Brain pericyte (primary cell): ENCODE data around the gene KCNQ1.

ENCODE experiments used
- DNase-seq: peaks from one replicate; pipeline ENCODE4 v3.0.0-alpha.2; 2012; ENCODE audit warnings: low read depth, low spot score

The KCNQ1 gene

DNA sequence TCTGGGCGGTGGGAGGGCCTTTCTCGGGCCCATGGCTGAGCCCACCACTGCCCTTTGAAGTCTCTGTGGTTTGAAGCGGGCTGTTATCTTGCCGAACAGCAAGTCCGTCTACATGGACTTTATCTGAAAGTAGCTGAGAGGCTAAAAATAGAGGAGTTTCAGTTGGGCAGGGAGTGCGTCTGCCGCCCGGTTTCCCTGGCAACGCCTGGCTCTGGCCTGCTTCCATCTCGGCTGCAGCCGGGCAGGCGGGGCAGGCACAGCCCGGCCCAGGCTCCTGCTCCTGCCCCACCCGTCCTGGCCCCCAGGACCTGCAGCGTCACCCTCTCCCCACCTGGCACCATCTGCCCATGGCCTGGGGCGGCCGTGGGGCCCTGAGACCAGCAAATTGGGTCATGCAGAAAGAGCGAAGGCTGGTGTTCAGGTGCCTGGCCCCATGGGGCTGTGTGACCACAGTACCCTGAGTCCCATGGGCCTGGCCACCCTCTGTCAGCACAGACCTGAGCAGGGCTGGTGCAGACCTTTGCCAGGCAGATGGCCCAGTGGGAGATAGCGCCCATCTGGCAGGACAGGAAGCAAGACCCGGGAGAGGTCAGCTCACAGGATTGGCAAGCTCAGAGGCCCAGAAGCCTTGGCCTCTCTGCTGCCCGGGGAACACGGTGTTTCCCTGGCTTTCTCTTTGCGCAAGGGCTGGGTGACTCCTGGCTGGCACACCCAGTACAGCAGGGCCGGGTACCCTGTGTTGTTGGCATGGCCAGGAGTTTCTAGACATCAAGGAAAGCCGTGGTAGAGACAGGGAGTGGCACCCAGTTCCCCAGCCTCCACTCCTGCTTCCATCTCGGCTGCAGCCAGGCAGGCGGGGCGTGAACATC, 334.1 kb downstream of the KCNQ1 start:
- no peak for DNase-seq

DNA sequence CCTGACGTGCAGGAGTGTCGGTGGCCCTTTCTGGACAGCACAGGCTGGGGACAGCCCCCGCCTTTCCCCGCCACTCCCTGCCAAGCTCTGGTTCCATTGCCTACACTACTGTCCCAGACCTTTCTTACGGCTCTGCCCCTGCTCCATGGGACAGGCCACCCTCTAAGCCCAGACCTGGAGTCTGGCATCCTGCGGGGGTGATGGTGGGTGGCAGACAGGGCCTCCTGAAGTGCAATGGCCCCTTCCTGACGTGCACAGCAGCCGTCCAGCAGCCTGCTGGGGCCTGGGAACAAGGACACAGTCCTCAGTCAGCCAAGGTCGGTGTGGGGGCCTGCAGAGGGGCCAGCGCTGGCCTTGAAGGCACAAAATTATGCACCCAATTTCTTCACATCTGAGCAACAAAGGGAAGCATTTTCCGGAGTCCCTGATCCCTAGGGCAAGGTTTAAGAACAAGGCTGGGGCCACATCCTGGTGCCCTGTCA, 334.7 kb downstream of the KCNQ1 start:
- no peak for DNase-seq

DNA sequence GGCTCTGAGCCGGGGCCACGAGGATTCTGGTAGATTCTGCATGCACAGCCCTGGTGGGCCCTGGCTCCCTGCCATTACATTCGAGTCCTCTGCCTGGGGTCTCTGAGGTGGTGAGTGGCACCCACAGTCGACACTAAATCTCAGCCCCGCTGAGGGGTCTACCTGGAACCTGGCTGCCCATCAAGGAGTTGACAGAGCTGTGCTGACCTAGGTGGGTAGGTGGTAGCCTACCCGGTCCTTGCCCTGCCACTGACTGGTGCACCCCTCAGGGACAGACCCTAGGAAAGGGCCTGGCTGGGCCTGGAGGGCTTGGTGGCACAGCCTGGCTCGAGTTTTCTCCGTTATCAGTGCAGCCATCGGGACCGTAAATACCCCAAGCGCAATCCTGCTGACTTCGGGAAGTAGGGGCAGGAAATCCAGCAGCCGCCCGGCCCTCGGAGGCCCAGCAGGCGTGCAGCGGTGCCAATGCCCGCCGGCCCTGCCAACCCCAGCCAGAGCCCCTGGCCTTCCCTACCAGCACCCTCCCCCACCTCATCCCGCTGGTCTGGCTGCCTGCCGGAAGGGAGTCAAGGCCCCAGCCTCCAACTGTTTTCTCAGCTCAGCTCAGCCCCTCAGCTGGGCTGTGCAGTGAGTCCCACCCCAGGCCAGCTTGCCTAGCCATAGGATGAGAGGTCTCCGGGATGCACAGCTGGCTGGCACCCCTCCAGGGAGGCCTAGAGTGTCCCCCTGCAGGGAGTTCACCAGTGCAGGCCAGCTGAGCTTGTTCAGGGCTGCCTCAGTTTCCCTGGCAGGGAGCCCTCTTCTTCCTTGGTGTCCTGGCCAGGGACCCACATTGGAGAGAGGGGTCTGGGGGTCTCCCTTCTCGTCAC, 335.4 kb downstream of the KCNQ1 start:
- no peak for DNase-seq

DNA sequence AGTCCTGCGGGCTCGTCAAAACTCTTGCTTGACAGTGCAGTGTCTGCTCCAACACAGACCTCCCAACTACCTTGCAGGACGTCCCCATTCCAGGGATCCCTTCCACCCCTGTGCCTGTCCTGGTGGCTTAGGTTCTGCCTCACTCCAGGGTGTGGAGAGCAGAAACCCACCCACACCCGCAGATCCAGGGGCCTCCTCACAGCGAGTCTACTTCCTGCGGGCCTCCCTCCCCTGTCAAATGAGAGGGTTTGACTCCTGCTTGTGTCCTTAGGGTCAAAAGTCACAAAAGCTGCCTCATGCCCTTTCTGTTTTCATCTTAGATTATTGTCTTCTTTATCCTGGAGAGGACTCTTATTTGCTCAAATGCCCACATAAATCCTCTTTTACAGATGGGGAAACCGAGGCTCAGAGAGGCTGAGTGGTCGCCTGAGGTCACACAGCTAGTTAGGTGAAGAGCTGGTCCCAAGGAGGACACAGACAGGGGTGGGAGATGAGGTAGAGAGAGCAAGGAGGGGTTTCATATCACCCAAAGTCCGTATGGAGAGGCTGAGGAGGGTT, 336.1 kb downstream of the KCNQ1 start:
- no peak for DNase-seq

DNA sequence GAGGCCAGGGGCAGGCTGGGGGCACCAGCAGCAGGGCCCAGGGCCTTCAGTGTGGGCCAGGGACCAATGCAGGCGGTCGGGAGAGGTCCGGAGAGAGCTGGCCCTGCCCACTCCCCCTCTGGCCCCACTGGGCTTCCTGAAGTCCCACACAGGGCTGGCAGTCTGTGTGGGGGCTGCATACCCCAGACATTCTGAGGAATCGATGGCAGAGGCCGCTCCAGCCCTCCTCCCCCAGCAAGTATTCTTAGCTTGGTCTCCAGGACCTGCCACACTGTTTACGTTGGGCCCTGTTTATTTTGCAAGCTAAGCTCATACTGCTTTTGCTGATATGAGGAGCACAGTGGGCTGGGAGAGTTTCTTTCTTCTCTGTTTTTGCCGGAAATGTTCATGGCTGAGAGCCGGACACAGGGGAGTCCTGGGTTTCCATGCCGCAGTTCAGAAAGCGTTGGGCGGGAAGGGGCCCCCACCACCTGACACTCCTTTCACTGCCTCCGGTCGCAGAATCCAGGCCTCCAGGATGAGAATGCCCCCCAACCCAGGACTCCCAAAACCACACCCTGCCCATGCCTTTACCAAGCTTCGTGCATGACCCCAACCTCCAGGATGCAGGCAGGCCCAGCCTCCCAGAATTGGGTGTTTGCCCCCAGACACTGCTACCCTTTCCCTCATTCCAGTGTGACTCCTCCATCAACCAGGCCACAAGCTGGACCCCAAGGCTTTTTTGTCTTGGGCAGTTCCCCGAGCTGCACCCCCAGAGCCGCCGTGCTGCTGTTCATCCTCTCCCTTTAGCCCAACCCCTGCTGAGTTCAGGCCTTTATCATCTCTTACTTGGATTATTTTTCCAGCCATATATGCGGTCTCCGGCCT, 336.8 kb downstream of the KCNQ1 start:
- DNase-seq = no peak

DNA sequence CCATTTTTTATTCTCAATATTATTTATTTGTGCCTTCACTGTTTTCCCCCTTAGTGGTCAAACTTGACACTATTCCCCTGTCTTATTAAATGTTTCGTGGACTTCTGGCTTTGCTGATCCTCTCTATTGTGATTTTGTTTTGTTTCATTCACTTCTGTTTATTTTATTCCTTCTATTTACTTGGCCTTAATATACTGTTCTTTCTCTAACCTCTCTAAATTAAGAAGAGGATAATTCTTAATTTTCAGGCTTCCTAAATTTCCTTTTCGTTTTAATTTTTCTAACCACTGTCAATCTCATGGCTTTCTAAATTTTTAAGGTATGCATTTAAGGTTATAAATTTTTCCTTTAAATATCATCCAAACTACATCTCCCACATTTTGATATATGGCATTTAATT, 338.0 kb downstream of the KCNQ1 start:
- DNase-seq = no peak

DNA sequence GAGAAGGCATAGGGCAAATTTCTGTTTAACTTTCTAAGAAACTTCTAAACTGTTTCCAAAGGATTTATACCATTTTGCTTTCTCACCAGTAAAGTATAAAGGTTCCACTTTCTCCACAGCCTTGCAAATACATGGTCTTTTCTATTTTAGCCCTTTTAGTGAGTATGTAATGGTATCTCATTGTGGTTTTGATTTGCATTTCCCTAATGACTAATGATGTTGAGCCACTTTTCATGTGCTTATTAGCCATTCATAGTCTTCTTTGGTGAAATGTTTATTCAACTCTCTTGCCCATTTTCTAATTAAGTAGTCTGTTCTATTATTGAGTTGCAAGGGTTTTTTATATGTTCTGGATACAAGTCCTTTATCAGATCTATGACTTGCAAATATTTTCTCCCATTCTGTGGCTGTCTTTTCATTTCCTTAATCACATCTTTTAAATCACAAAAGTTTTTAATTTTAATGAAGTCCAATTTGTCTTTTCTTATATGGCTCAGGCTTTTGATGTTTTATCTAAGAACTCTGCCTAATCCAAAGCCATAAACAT, 338.8 kb downstream of the KCNQ1 start:
- no peak for DNase-seq

DNA sequence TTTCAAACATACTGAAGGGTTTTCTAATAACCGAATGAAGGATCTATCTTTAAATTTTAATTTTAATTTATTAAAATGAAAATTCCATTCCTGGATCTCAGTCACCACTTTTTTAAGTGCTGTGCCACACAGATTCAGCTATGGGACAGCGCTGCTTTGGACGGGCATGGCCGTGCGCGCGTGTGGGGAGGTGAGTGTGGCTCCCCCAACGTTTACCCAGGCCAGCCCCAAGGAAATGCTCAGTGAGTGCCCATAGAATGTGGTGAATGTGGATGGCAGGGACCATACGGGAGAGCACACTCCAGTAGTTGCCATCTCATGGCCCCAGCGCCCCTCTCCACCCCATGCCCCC, 343.0 kb downstream of the KCNQ1 start:
- DNase-seq = no peak

DNA sequence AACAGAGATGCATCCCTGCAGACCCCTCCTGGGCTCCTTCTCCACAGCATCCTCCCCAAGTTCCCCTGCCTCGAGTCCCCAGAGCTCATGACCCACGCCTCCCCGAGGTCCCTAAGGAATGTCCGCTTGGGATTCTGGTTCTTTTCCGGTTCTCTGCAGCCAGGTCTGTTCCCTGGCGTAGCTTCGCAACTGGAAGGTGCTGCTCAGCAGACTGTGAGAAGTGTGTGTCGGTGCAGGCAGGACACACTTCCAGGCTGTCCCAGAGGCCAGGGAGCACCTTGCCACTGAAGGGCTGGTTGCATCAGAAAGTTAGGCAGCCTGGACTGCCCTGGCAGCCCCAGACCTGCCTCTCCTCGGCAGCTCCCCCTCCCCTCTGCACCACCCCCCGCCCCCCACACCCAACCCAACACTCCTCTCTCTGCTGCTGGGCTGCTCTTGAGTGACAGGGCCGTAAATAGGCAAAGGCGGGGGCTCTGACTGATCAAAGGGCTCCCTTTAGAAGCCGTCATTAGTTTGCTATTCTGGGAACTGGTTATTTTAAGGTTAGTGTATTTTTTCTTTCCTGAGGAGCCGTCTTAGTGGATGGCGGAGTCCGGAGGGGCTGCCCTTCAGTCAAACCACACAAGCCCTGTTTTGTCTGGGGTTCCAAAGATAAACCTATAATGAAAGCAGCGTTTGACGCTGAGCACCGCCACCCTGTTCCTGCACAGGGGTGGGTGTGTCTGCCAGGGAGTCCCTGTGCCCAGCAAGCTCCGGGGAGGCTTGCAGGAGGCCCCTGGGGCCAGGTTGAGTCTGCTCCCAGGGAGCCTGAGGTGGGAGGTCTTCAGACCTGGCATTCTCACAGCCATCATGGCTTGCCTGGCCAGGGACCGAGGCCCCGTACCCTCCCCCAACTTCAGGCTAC, 343.6 kb downstream of the KCNQ1 start:
- no peak for DNase-seq

DNA sequence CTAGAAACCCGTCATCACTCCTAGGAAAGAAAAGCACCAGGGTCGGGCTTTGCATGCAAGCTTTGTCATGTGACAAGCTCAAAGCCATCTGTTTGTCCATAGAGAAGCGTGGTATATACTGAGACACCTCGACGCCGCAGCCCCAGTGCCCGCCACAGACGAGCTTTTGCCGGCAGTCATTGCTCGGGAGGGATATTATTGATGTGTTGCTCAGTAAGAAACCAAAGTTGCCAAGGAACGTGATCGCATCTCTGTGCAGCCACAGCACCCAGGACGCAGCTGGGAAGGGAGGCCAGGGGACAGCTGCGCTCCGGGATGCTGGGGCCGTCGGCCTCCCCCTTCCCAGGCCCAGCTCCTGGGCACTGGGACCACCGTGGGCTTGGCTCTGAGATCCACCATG, 344.5 kb downstream of the KCNQ1 start:
- DNase-seq = no peak

DNA sequence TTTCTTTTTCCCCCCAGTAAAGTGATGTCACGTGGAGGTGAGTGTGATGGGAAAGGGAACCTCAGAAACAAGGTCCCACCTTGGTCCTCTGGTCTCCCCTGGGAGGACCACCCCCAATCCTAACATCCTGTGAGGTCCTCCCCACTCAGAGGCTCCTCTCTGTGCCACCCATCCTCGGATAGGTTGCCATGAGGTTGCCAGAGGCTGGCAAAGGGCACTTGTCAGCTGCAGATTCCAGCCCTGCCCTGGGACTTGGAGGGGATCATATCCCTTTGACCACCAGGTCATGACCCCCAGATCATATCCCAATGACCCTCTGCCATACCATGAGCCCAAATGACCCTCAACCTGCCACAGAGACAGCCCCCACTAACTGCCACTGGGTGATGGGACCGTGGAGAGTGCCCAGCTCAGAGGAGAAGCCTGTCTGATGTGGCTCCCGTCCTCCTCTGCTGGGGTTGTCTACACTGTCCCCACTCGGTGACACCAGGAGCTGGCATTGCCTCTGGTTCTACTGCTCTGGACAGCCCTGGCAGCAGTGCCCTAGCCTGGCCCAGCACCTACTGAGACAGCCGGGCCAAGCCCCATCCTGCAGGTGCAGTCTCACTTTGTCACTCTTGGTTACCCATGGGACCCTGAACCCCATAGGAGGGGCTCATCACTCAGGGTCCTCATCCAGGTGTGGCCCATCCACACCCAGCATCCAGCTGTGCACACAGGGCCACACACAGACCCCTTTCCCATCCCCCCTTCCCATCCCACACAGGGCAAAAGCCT, 345.2 kb downstream of the KCNQ1 start:
- no peak for DNase-seq

DNA sequence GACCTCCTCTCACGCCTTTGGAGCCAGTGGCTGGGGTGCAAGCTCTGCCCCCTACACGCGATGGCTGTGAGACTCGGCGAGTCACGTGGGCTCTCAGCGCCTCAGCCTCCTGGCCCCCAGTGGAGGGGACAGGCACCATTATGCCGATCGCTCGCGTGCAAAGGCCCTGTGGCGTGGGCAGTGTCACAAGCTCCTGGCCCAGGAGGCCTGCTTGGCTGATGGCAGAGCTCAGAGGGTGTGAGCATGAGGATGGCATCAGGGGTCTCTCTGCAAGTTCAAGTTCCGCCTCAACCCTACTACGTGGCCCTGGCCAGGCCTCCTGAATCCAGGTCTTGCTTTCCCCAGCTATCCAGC, 345.7 kb downstream of the KCNQ1 start:
- no peak for DNase-seq

DNA sequence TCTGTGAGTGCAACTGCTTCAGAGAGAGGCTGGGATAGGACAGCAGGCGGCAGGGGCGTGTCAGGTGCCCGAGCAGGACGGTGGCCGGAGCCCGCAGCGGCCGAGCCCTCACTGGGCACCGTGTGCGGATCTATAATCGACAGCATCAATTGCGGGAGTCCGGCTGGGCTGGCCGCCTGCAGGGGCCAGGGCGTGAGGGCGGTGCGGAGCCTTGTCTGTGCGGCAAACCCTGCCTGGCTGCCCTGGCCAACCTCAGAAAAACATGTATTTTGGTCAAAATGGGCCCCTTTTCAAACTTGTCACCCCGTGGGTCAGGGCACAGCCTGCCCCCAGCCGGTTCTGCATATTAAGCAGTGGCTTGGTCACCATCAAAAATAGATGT, 346.3 kb downstream of the KCNQ1 start:
- no peak for DNase-seq

DNA sequence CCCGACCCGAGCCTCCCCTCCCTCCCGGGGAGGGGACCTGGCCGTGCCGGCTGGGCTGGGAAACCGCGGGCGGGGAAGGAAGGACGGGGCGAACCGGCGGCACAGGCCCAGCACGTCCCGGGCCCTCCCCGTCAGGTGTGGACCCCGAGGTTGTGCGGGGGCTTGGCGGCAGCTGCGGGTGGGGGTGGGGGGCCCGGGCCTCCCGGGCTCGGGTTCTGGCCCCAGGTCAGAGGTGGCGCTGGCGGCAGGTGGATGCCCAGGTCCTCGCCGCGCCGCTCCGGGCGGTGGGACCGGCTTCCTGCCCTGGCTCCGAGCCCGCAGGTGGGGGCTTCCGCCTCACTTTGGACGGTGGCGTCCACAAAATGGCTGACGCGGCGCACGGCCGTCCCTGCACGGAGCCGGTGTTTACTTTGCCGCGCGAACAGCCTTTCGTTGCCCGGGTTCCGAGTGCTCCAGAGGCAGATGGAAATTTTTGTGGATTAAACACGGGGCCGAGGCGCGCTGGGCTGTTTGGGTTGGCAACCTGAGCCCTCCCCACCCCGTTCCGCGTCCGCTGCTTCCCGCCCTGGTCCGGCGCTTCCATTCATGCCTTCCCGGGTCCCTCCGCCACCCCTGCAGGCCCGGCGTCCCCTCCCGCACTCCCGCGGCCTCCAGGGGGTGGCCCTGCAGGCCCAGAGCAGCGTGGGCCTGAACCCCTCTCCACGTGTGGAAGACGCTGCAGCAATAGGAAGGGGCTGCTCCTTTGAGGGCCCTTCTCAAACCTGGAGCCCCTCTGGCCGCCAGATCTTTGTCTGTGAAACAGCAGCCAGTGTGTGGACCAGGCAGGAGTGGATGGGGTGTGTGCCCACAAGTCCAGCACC, 346.9 kb downstream of the KCNQ1 start:
- no peak for DNase-seq

DNA sequence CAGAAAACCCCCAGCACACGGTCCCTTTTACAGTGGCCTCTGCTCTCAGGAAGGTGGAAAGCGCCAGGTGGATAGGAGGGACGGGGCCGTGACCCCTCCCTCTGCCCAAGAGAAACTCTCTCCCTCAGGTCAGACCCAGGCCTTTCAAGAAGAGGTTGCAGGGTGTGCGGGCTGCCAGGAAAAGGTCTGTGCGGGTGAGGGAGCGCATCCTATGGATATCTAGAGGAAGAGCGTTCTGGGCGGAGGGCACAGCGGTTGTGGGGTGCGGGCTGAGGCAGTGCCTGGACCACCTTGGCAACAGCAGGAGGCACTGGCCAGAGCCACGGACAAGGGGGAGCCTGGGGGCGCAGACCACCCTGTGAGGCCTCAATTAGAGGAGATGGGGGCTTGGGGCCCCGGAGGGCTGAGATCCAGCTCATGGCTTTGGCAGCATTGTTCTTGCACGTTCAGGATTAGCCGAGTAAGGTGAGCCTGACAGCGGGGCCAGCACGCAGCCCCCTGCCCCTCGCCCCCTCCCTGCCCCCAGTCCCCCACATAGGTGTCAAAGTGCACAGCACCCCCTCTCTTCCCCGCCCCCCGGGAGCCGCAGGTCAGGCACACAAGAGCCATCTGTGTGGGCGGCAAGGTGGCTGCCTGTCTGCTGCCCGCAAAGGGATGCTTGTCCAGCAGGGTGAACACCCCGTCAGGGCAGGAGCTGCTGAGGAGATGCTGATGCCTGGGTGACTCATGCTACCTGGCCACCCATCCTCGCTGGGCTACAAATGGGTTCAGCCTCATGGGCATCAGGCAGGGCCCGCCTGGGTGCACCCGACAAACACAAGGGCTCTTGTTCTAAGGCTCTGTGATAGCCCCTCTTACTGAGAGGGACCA, 347.8 kb downstream of the KCNQ1 start:
- no peak for DNase-seq

DNA sequence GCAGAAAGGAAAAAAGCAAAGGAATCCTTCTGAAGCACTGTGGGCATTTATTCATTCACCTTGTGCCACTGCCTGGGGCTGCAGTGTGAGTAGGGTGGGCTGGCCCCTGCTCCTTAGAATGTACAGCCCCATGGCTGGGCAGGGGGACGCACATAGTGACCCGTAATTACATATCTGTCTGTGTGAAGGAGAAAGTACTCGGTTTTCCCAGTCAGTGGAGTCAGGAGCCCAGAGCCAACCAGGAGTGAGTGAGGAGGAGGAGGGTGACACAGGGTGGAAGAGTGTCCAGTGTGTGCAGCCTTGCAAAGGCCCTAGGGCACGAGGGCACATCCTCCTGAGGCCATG, 348.9 kb downstream of the KCNQ1 start:
- no peak for DNase-seq

DNA sequence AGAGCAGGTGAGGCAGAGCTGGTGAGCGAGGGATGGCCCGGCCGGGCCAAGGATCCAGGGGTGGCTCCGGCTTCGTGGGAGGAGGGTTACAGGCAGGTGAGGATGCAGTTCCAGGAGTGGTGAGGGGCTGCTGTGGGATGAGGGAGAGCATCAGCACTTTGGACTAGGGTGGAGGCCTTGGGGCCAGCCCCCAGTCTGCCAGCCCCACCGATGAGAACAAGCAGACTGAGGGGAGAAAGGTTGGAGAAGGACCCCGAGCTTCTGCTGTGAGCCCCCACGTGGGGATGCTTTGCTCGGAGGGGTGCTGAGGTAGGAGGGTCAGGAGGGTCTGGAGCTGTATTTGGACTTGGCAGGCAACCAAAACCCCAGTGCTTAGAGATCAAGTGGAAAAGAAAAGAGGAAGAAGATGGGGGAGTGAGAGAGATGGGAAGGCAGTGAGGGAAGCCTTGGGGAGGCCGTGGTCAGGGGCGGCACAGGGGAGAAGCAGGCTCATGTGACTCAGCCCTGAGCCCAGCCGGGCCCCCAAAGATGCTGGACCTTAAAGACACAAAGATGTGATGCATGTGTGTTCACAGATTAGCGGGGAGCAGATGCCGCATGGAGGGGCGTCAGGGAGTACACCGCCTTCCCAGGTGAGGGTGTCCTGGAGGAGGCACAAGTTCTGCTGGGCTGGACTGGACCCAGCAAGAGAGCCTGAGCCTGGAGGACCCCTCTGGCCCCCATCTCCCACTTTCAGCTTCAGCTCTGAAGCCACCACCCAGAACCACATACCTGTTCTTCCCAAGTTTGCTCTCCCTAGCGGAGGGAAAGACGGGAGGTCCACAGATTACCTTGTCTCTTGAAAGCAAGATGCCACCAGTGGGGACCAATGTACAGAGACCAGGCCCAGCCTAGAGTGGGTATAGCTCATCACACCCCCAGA, 349.5 kb downstream of the KCNQ1 start:
- DNase-seq = no peak
